ENCODE data around the gene TBC1D1.

DNA sequence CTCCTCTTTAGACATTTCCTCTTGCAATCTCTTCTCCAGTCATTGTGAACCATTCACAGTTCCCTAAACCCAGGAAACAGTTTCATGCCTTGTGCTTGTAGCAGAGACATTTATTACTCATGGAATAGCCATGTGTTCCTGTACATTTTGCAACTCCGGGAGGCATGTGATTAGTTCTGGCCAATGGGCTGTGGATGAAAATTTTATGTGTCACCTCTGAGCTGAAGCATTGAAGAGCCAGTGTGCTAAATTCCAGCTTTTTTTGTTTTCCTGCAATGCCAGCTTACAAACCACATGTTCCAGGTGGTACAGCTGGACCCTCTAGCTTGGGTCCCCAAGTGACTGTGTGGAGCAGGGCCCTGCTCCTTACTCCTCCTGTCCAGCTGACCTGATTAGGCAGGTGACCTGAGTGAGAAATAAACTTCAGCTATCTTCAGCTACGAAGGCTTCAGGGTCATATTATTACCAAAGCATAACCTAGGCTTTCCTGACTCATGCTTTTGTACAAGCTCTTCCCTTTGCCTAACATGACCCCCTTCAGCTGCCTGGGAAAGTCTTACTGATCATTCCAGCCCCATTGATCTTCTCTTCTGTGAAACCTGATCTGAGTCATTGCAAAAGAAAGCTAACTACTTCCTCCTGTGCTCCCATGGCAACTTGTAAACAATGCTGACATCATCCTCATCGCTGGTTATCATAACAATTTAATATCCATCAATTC lies 269.8 kb downstream of the TBC1D1 start:
- no peak for TF ChIP-seq GATA2 (IDR thresholded peaks at IDR 0.05; ENCODE audit: low read depth, low read length)
- no peak for TF ChIP-seq GATA3 (IDR thresholded peaks at IDR 0.05; ENCODE audit: low read depth, low read length)

All from SH-SY5Y (cell line).